Renal pelvis (tissue), 4 donors: ENCODE measurements around the gene STX5. TPM values are rescaled to one million over a fixed set of nuclear protein-coding genes. Genes with fewer than 3 reads are reported as not detected.
"Not testable (repeated sequence)": the region's sequence is repeated elsewhere in the genome, so short reads cannot be mapped to it uniquely, and the experiment has no call there.

ENCODE experiments used
- DNase-seq: peaks from one replicate; pipeline ENCODE4 v3.0.0-alpha.2; 2013
- polyA plus RNA-seq, 3 donors: library from polyadenylated mRNA; unstranded; fragments of 120-200 nt; gene quantifications; one replicate each; pipeline ENCODE4 v1.2.1, GENCODE V29; 2013; ENCODE audit not compliant: insufficient read length in 3 of 3

The STX5 gene
- polyA plus RNA-seq, 3 donors: 50.5 to 59.2 (median 54.7) TPM

- DNase-seq: peak; percentile 95
These were observed 7.4 kb upstream of the STX5 start, which contains the start of gene WDR74 for GRCh38 chr11:62839050-62839945. Gene WDR74, minus strand, starts transcription at chr11:62839590. Its CDS starts 20 bp downstream, at chr11:62839570.

GRCh38 chr11:62835336-62835735 is 3.5 kb upstream of the STX5 start:
- DNase-seq: no peak

- DNase-seq: no peak
These were observed 734 bp upstream of the STX5 start, which contains the start of gene TEX54 for GRCh38 chr11:62832336-62833234. Gene TEX54, minus strand, starts transcription at chr11:62832841.

- peak; percentile 77 for DNase-seq
These were observed 839 bp downstream of the STX5 start for GRCh38 chr11:62830904-62831519.

GRCh38 chr11:62828130-62828529 is 3.7 kb downstream of the STX5 start:
- not testable (repeated sequence) for DNase-seq

- no peak for DNase-seq
These were observed 8.2 kb downstream of the STX5 start for GRCh38 chr11:62823677-62824076.

GRCh38 chr11:62817129-62817528 is 14.7 kb downstream of the STX5 start:
- no peak for DNase-seq

- DNase-seq: no peak
These were observed 15.3 kb downstream of the STX5 start for GRCh38 chr11:62816557-62816956.

- DNase-seq: no peak
These were observed 20.2 kb downstream of the STX5 start for GRCh38 chr11:62811659-62812058.

- no peak for DNase-seq
These were observed 21.1 kb downstream of the STX5 start for GRCh38 chr11:62810748-62811147.

- DNase-seq: no peak
These were observed 25.2 kb downstream of the STX5 start for GRCh38 chr11:62806611-62807121.

GRCh38 chr11:62805961-62806441 is 25.9 kb downstream of the STX5 start:
- DNase-seq: no peak

GRCh38 chr11:62805076-62805892 is 26.6 kb downstream of the STX5 start, which contains the start of gene NXF1:
Gene NXF1, minus strand, starts transcription at chr11:62805440. Its CDS starts 84 bp downstream, at chr11:62805356.
- peak; percentile 94 for DNase-seq

GRCh38 chr11:62804310-62805075 is 27.4 kb downstream of the STX5 start:
- DNase-seq: no peak

GRCh38 chr11:62801071-62801470 is 30.8 kb downstream of the STX5 start:
- DNase-seq: no peak

- DNase-seq: no peak
These were observed 32.4 kb downstream of the STX5 start for GRCh38 chr11:62799486-62799885.

- DNase-seq: no peak
These were observed 35.6 kb downstream of the STX5 start for GRCh38 chr11:62796281-62796680.

- no peak for DNase-seq
These were observed 37.6 kb downstream of the STX5 start for GRCh38 chr11:62794201-62794775.

- no peak for DNase-seq
These were observed 39.7 kb downstream of the STX5 start for GRCh38 chr11:62792202-62792575.
